ENCODE data around the gene SAMD4B. TPM values are rescaled to one million over a fixed set of nuclear protein-coding genes. Genes with fewer than 3 reads are reported as not detected.

Gene SAMD4B
- total and polyA plus RNA-seq, 10 of the 15 experiments (the other 5 are each of a cell fraction or from before 2014, with no cell fraction given) = 2.4 to 43.3 (median 23.9) TPM

- TF ChIP-seq PBX3 (IDR thresholded peaks at IDR 0.05; ENCODE audit: insufficient replicate concordance, low read depth, low read length) (peak; percentile 90), JUND (IDR thresholded peaks at IDR 0.05; ENCODE audit: low read depth, low read length) (no peak), BCLAF1 (IDR thresholded peaks at IDR 0.05) (no peak), CHD1 (IDR thresholded peaks at IDR 0.05; ENCODE audit: low read depth, low read length) (no peak), EZH2 (IDR thresholded peaks at IDR 0.05; ENCODE audit: borderline replicate concordance, control insufficient read depth, low read depth, low read length) (no peak), ASH2L (IDR thresholded peaks at IDR 0.05; ENCODE audit: borderline replicate concordance, low read depth) (no peak), TCF12 (IDR thresholded peaks at IDR 0.05; ENCODE audit: low read depth, low read length) (peak; percentile 77), PAX5 (IDR thresholded peaks at IDR 0.05; ENCODE audit: borderline replicate concordance, low read depth, low read length) (peak; percentile 77), ZBTB11 (CRISPR knock-in tag; IDR thresholded peaks at IDR 0.05) (no peak), NFYB (IDR thresholded peaks at IDR 0.05; ENCODE audit: insufficient read depth, low read depth, low read length) (peak; percentile 88), KLF5 (IDR thresholded peaks at IDR 0.05; ENCODE audit: partially characterized antibody) (peak; percentile 58), KDM1A (IDR thresholded peaks at IDR 0.05; ENCODE audit: borderline replicate concordance) (no peak), ATF2 (IDR thresholded peaks at IDR 0.05; ENCODE audit: low read length) (no peak)
- TF ChIP-seq, protein P1, sequence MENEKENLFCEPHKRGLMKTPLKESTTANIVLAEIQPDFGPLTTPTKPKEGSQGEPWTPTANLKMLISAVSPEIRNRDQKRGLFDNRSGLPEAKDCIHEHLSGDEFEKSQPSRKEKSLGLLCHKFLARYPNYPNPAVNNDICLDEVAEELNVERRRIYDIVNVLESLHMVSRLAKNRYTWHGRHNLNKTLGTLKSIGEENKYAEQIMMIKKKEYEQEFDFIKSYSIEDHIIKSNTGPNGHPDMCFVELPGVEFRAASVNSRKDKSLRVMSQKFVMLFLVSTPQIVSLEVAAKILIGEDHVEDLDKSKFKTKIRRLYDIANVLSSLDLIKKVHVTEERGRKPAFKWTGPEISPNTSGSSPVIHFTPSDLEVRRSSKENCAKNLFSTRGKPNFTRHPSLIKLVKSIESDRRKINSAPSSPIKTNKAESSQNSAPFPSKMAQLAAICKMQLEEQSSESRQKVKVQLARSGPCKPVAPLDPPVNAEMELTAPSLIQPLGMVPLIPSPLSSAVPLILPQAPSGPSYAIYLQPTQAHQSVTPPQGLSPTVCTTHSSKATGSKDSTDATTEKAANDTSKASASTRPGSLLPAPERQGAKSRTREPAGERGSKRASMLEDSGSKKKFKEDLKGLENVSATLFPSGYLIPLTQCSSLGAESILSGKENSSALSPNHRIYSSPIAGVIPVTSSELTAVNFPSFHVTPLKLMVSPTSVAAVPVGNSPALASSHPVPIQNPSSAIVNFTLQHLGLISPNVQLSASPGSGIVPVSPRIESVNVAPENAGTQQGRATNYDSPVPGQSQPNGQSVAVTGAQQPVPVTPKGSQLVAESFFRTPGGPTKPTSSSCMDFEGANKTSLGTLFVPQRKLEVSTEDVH (IDR thresholded peaks at IDR 0.05; ENCODE audit: low read depth, partially characterized antibody) = peak; percentile 37
- TF ChIP-seq, protein P2, sequence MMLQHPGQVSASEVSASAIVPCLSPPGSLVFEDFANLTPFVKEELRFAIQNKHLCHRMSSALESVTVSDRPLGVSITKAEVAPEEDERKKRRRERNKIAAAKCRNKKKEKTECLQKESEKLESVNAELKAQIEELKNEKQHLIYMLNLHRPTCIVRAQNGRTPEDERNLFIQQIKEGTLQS (IDR thresholded peaks at IDR 0.05; ENCODE audit: borderline replicate concordance, extremely low read depth, low read depth, low read length) = no peak
These were observed at the start of gene SAMD4B (continued) for GRCh38 chr19:39341719-39342604.
